NCI-H1436 treated with DMSO at 0.1 percent for 48 hours (cell line): Measurements from ENCODE around the gene BCAP31.
"Not testable (repeated sequence)": the region's sequence is repeated elsewhere in the genome, so short reads cannot be mapped to it uniquely, and the experiment has no call there.

Experiments used
- DNase-seq: peaks from one replicate; lab custom pipeline; 2025; lab: John Stamatoyannopoulos, UW

Gene BCAP31

GRCh38 chrX:153734871-153735270, 10.7 kb upstream of the BCAP31 start:
- no peak for DNase-seq

GRCh38 chrX:153733651-153734240, 9.6 kb upstream of the BCAP31 start:
- DNase-seq, result no peak

- DNase-seq, result no peak
These were observed 8.2 kb upstream of the BCAP31 start for GRCh38 chrX:153732401-153732800.

DNA sequence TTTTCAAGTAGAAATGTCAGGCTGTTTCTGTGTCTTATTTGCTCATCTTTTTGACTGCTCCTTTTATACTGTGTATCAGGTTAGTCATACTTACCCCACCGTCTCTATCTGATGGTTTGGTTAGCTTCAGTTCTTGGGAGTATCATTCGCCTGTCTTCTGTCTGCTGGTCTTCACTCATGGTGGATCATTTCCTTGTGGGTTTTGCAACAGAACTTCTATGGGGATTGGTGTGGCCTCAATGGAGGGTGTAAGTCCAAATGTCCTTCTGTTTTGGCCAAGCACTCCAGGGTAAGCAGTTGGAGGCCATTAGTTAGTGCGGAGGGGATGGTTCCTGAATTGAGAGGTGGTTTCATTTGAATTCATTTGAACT, 7.6 kb upstream of the BCAP31 start:
- DNase-seq, result no peak

GRCh38 chrX:153731117-153731844, 7.1 kb upstream of the BCAP31 start:
- no peak for DNase-seq

GRCh38 chrX:153730115-153730514, 5.9 kb upstream of the BCAP31 start:
- not testable (repeated sequence) for DNase-seq

- no peak for DNase-seq
These were observed 4.9 kb upstream of the BCAP31 start for GRCh38 chrX:153728951-153729631.

DNA sequence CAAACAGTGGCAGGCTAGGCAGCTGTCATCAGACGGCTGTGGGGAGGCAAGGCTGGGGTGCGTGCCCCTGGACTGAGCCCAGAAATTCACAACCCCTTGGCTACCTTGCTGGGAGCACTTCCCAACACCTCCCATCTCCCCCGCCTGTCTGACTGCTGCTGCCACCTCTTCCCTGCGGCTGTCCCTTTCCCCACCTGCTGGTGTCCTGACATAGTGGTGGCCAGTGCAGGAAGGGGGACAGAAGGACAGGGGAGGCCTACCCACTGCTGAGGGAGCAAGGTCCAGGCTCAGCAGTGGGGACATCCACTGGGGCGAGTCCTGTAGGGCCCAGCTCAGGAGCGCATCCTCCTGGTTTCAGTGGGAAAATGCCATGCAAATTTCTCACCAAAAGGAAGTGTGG, 3.9 kb upstream of the BCAP31 start:
- no peak for DNase-seq

- no peak for DNase-seq
These were observed 3.1 kb upstream of the BCAP31 start for GRCh38 chrX:153727123-153727931.

- DNase-seq, result no peak
These were observed 2.3 kb upstream of the BCAP31 start for GRCh38 chrX:153726286-153727122.

GRCh38 chrX:153725832-153726285, 1.7 kb upstream of the BCAP31 start:
- no peak for DNase-seq

DNA sequence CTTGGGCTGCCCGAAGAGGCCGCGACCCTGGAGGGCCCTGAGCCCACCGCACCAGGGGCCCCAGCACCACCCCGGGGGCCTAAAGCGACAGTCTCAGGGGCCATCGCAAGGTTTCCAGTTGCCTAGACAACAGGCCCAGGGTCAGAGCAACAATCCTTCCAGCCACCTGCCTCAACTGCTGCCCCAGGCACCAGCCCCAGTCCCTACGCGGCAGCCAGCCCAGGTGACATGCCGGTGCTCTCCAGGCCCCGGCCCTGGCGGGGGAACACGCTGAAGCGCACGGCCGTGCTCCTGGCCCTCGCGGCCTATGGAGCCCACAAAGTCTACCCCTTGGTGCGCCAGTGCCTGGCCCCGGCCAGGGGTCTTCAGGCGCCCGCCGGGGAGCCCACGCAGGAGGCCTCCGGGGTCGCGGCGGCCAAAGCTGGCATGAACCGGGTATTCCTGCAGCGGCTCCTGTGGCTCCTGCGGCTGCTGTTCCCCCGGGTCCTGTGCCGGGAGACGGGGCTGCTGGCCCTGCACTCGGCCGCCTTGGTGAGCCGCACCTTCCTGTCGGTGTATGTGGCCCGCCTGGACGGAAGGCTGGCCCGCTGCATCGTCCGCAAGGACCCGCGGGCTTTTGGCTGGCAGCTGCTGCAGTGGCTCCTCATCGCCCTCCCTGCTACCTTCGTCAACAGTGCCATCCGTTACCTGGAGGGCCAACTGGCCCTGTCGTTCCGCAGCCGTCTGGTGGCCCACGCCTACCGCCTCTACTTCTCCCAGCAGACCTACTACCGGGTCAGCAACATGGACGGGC, 1.0 kb upstream of the BCAP31 start:
- no peak for DNase-seq

- DNase-seq, result no peak
These were observed 586 bp downstream of the BCAP31 start for GRCh38 chrX:153723351-153724251.

DNA sequence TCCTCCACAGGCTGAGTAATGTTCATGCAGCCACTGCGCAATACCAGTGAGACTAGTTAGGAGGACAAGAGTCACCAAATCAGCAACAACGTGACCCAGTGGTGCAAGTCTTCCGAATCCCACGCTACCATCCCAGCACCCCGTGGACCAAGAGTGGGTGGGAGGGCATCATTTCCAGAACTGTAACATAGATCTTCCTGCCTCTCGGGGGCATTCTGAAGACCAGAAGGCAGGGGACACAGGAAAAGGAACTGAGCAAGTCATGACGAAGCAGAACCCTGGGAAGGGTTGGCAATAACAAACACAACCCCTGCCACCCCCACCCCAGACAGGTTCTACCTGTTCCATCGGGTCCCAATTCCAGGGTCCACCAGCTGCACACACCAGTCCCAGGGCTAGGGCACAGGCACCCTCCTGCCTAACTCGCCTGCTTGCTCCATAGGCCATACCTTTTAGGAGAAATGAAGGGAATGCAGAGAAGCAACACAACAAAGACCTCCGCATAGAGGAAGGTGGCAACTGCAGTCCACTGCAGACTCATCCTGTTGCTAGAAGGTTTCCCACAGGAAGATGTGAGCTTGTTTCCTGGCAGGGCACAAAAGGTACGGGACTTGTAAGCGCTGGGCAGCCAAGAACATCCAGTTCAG, 1.4 kb downstream of the BCAP31 start:
- no peak for DNase-seq

DNA sequence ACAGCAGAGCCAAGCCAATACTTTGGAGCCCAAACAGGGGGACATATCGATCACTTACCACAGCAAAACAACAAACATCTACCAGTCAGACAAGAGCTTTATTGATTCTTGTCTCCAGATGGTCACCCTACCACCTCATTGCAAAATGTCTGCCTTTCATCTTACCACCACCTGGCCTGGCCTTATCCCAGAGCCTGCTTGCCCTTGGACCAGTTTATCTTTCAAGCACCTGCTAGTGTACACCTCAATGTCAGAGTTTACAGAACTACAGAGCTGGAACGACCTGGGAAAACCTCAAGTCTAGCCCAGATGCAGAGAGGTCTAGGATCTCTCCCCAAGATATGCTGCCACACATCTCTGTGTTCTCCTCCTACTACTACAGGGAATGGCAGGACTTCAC, 4.5 kb downstream of the BCAP31 start:
- DNase-seq, result no peak

DNA sequence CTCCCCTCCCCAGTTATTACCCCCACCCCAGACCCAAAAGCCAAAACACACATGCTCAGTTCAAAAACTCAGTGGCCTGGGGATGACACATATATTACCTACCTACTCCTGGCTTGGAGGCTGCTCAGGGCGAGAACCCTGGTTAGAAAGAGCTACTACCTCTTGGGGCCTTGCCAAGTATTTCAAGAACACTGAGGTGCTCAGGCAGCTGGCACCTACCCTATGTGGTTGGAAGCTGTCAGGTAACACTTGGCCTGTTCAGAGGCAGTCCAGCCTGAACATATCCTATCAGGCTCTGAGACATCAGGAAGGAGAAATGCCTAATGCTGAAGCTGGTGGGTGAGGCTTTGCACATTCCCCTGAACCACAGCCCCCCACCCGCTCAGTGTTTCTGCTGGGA, 4.9 kb downstream of the BCAP31 start:
- no peak for DNase-seq

GRCh38 chrX:153717445-153717844, 6.7 kb downstream of the BCAP31 start:
- DNase-seq, result no peak

- DNase-seq, result no peak
These were observed 9.9 kb downstream of the BCAP31 start for GRCh38 chrX:153714256-153714655.
